GM20000 (cell line): Measurements from ENCODE around the gene LY86.

Source experiments
- DNase-seq: peaks from one replicate; pipeline ENCODE4 v3.0.0; 2012; ENCODE audit warnings: low spot score
- TF ChIP-seq, protein P1 (sequence below): IDR thresholded peaks from 2 replicates; pipeline ENCODE4 v1.5.1; 2012; ENCODE audit warnings: mild to moderate bottlenecking, control low read depth; ENCODE audit errors: extremely low read depth, missing control alignments

LY86 gene

DNA sequence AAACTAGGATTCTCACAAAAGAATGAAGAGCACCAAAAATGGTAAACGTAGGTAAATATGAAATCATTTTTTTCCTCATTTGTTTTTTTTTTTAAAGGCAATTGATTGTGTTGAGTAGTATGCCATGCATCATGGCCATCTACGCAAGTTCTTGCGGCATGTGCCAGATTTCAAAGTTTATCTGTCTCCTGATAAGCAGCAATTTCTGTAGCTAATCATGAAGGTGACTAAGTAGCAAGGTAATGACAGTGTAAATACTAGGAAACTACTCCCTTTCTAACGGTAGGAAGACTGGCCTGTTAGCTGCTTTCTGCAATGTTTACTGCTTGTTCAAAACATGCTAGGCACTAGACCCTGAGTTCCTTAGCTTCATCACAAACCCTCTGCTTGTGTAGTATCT, 13.4 kb upstream of the LY86 start:
- DNase-seq = no peak
- TF ChIP-seq, protein P1, sequence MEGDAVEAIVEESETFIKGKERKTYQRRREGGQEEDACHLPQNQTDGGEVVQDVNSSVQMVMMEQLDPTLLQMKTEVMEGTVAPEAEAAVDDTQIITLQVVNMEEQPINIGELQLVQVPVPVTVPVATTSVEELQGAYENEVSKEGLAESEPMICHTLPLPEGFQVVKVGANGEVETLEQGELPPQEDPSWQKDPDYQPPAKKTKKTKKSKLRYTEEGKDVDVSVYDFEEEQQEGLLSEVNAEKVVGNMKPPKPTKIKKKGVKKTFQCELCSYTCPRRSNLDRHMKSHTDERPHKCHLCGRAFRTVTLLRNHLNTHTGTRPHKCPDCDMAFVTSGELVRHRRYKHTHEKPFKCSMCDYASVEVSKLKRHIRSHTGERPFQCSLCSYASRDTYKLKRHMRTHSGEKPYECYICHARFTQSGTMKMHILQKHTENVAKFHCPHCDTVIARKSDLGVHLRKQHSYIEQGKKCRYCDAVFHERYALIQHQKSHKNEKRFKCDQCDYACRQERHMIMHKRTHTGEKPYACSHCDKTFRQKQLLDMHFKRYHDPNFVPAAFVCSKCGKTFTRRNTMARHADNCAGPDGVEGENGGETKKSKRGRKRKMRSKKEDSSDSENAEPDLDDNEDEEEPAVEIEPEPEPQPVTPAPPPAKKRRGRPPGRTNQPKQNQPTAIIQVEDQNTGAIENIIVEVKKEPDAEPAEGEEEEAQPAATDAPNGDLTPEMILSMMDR = no peak

DNA sequence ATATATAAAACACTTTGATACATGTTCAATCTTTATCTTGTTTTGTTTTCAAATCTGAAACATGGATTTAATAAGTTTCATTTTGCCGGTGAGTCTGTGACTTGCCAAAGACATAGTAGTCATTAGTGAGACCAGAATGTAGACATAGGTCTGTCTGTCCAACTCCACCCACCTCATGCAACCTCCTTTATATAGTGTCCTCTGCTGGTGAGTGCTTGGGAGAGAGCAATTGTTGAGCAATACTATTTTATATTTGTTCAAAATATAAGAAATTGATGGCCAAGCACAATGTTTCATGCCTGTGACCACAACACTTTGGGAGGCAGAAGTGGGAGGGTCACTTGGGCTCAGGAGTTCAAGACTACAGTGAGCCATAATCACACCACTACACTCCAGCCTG, 10.8 kb upstream of the LY86 start:
- no peak for DNase-seq
- TF ChIP-seq, protein P1 = no peak

DNA sequence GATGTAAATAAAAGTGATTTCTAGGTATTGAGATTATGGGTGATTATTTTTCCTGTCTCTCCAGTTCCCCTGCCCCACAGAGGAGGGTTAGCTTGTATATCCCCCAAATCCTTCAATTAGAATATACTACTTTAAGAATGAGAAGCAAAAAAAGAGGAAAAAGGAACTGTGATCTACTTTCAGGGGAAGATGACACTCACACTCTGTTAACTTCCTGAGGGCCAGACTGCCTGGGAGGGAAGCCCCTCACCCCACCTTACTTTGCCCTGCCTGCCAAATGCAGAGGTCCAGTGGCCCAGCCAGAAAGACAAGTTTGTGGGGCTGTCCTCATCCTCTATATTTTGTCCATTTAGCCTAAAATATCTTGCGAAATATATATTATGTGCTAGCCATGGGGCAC, 9.2 kb upstream of the LY86 start:
- DNase-seq = no peak
- TF ChIP-seq, protein P1 = no peak

DNA sequence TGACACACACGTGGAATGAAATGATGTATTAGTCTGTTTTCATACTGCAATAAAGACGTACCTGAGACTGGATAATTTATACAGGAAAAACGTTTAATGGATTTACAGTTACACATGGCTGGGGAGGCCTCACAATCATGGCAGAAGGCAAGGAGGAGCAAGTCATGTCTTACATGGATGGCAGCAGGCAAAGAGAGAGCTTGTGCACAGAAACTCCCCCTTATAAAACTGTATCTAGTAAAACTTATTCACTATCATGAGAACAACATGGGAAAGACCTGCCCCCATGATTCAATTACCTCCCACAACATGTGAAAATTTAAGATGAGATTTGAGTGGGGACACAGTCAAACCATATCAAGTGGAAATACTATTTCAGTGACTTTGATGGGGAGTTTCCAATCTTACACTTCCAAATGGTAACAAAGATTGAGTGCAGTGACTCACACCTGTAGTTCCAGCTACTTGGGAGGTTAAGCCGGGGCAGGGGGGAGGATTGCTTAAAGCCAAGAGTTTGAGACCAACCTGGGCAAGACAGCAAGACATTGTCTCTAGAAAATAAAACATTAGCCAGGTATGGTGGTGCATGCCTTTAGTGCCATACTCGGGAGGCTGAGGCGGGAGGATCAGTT, 8.2 kb upstream of the LY86 start:
- TF ChIP-seq, protein P1 = no peak
- DNase-seq = no peak

DNA sequence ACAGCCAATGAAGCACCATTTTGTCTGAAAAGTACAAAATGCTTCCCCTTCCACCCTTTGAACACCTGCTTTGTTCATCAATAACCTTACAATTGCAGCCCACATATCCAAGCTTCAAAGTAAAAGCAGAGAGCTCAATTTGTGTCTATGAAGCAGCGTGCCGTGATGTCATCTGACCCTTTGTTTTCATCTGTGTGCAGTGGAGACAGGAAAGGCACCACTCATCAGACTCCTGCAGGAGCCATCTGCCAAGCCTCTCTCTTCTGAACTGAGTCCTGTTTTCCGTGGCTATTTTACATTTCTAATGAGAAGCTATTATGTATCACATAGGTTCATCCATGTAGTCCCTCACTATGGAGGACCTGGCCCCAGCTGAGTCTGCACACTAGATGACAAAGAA, 7.5 kb upstream of the LY86 start:
- DNase-seq = no peak
- TF ChIP-seq, protein P1 = no peak

DNA sequence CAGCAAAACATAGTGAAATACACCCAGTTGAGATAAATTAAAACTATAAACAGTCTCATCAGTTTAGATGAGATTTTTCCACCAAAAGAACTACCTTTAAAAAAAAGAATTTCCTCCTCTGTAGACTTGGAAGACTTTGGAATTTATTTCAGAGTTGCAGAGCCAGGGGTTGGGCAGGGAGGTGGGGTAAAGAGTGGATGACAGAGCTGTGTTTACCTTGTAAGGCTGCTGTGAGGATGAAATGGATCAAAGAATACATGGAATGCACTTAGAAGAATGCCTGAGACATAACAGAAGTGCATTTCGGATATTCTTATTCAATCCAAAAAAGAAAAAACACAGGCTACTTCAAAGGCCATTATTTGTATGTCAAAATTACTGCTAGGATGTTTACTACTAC, 6.4 kb upstream of the LY86 start:
- no peak for DNase-seq
- TF ChIP-seq, protein P1 = no peak

DNA sequence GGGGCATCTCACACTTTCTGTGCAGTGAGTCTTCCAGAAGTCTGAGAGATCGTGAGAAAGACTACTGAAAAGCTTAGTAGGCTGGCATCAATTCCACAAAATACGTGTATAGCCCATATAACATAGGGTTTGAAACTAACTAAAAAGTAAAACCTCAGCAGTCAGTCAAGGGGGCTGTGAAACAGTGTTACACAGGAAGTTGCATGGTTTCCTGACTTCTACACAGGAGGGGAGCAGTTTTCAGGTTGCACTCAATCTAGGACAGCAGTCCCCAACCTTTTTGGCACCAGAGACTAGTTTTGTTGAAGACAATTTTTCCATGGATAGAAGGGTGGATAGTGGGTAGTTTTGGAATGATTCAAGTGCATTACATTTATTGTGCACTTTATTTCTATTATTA, 4.7 kb upstream of the LY86 start:
- TF ChIP-seq, protein P1 = no peak
- DNase-seq = no peak
